RPMI7951 (cell line): Measurements from ENCODE around the gene USF1. TPM values are rescaled to one million over a fixed set of nuclear protein-coding genes. Genes with fewer than 3 reads are reported as not detected.

Experiments
- DNase-seq: peaks from one replicate; pipeline ENCODE4 v3.0.0-alpha.2; 2012; ENCODE audit warnings: low read depth
- total RNA-seq: library from RNA; depleted of rRNA; stranded (reverse); fragments of >200 nt; shearing (Covaris generic); gene quantifications from 2 replicates; pipeline ENCODE4 v1.2.3, GENCODE V29; 2014; rRNA removed

The USF1 gene
- total RNA-seq: 63.3 and 67.3 TPM in 2 replicates

- DNase-seq: peak; percentile 93
Measured at GRCh38 chr1:161045736-161046604, at the start of gene USF1. USF1 (minus strand) TSS chr1:161045977; CDS start chr1:161043275, 2,702 bp downstream.

GRCh38 chr1:161095230-161095629, 49.5 kb upstream of the USF1 start:
- DNase-seq: no peak

GRCh38 chr1:161094481-161094880, 48.7 kb upstream of the USF1 start:
- no peak for DNase-seq

- DNase-seq: peak; percentile 40
Measured at GRCh38 chr1:161092621-161093028, 46.8 kb upstream of the USF1 start.

- no peak for DNase-seq
Measured at GRCh38 chr1:161091796-161092507, 46.2 kb upstream of the USF1 start.

- no peak for DNase-seq
Measured at GRCh38 chr1:161091093-161091492, 45.3 kb upstream of the USF1 start.

- DNase-seq: no peak
Measured at GRCh38 chr1:161090617-161091016, 44.8 kb upstream of the USF1 start.

GRCh38 chr1:161089938-161090337, 44.2 kb upstream of the USF1 start:
- no peak for DNase-seq

GRCh38 chr1:161089251-161089924, 43.6 kb upstream of the USF1 start, which contains the start of gene NECTIN4:
NECTIN4 (minus strand) TSS chr1:161089558; CDS start chr1:161089296, 262 bp downstream.
- DNase-seq: no peak

GRCh38 chr1:161088587-161089110, 42.9 kb upstream of the USF1 start:
- DNase-seq: no peak

GRCh38 chr1:161086457-161086856, 40.7 kb upstream of the USF1 start:
- no peak for DNase-seq

- peak; percentile 63 for DNase-seq
Measured at GRCh38 chr1:161085165-161085564, 39.4 kb upstream of the USF1 start.

- no peak for DNase-seq
Measured at GRCh38 chr1:161084597-161084988, 38.8 kb upstream of the USF1 start.

- no peak for DNase-seq
Measured at GRCh38 chr1:161083748-161084596, 38.2 kb upstream of the USF1 start.

GRCh38 chr1:161082996-161083747, 37.4 kb upstream of the USF1 start:
- DNase-seq: peak; percentile 92

GRCh38 chr1:161082483-161082882, 36.7 kb upstream of the USF1 start:
- DNase-seq: no peak

GRCh38 chr1:161081519-161081918, 35.7 kb upstream of the USF1 start:
- no peak for DNase-seq

GRCh38 chr1:161080441-161081405, 34.9 kb upstream of the USF1 start:
- DNase-seq: no peak
